GM23338 (cell line): Measurements from ENCODE around the gene ADRA2A. TPM values are rescaled to one million over a fixed set of nuclear protein-coding genes. Genes with fewer than 3 reads are reported as not detected.

Source experiments
- ATAC-seq: fragments of 200-7000 bp; cut with Tn5 transposase; 3 replicates; pipeline ENCODE4 v1.9.1; 2020
- DNase-seq: peaks from one replicate; pipeline ENCODE4 v3.0.0-alpha.2; 2015; ENCODE audit warnings: low spot score
- H2AFZ ChIP-seq: fragments of 200-600 bp; sonication (generic); 2 replicates; pipeline ENCODE4 v1.8.0; 2016; ENCODE audit warnings: antibody characterized with exemption, mild to moderate bottlenecking, moderate library complexity
- H3F3A ChIP-seq: fragments of 200-600 bp; sonication (generic); replicated peaks from 2 replicates; pipeline ENCODE4 v1.8.0; 2017; ENCODE audit warnings: antibody characterized with exemption, mixed run types, low read depth
- H3K27ac ChIP-seq: fragments of 200-600 bp; sonication (generic); 2 replicates; pipeline ENCODE4 v1.6.1; 2016; ENCODE audit warnings: low read depth
- H3K27me3 ChIP-seq: fragments of 200-600 bp; sonication (generic); 2 replicates; pipeline ENCODE4 v1.8.0; 2016; ENCODE audit warnings: mild to moderate bottlenecking, mixed run types, moderate library complexity; ENCODE audit not compliant: insufficient read depth
- H3K36me3 ChIP-seq: fragments of 200-600 bp; sonication (generic); 2 replicates; pipeline ENCODE4 v1.8.0; 2016; ENCODE audit warnings: mild to moderate bottlenecking; ENCODE audit not compliant: insufficient read depth
- H3K4me1 ChIP-seq: fragments of 200-600 bp; sonication (generic); 2 replicates; pipeline ENCODE4 v1.8.0; 2016; ENCODE audit warnings: mild to moderate bottlenecking, moderate library complexity; ENCODE audit not compliant: insufficient read depth
- H3K4me2 ChIP-seq: fragments of 200-600 bp; sonication (generic); 2 replicates; pipeline ENCODE4 v1.7.1; 2017; ENCODE audit warnings: mixed run types
- H3K4me3 ChIP-seq: fragments of 200-600 bp; sonication (generic); 2 replicates; pipeline ENCODE4 v1.6.1; 2016; ENCODE audit warnings: mixed run types
- H3K79me2 ChIP-seq: fragments of 200-600 bp; sonication (generic); replicated peaks from 2 replicates; pipeline ENCODE4 v1.8.0; 2017; ENCODE audit warnings: mild to moderate bottlenecking; ENCODE audit not compliant: insufficient read depth
- H3K9me2 ChIP-seq: fragments of 200-600 bp; sonication (generic); 2 replicates; pipeline ENCODE4 v1.8.0; 2017; ENCODE audit not compliant: insufficient read depth
- H4K20me1 ChIP-seq: fragments of 200-600 bp; sonication (generic); replicated peaks from 2 replicates; pipeline ENCODE4 v1.8.0; 2017; ENCODE audit warnings: mild to moderate bottlenecking; ENCODE audit not compliant: insufficient read depth
- H3K27ac Mint-ChIP-seq: 2 replicates; pipeline ENCODE4 v1.8.0; 2020; ENCODE audit warnings: inconsistent platforms, mild to moderate bottlenecking, moderate library complexity, mixed read lengths
- H3K27me3 Mint-ChIP-seq: 3 replicates; pipeline ENCODE4 v1.8.0; 2022; ENCODE audit warnings: low read depth, mild to moderate bottlenecking, moderate library complexity, mixed read lengths, inconsistent platforms; ENCODE audit not compliant: insufficient read depth, poor library complexity
- H3K36me3 Mint-ChIP-seq: 3 replicates; pipeline ENCODE4 v1.8.0; 2021; ENCODE audit warnings: low read depth, mild to moderate bottlenecking, inconsistent platforms, moderate library complexity, mixed read lengths
- H3K4me1 Mint-ChIP-seq: 3 replicates; pipeline ENCODE4 v1.8.0; 2020; ENCODE audit warnings: mild to moderate bottlenecking, inconsistent platforms, mixed read lengths
- H3K4me3 Mint-ChIP-seq: 3 replicates; pipeline ENCODE4 v1.8.0; 2021; ENCODE audit warnings: moderate library complexity, mild to moderate bottlenecking, inconsistent platforms, mixed read lengths
- H3K9me3 Mint-ChIP-seq: 3 replicates; pipeline ENCODE4 v1.8.0; 2020; ENCODE audit warnings: moderate library complexity, mild to moderate bottlenecking, inconsistent platforms, mixed read lengths
- CREB1 ChIP-seq: fragments of 250-450 bp; sonication (Bioruptor Pico); IDR thresholded peaks from 2 replicates; pipeline ENCODE4 v1.5.0; 2020; ENCODE audit warnings: low read depth, mild to moderate bottlenecking, moderate library complexity
- CTCF ChIP-seq, 2 experiments: fragments of 200-600 bp in 1 of 2; sonication (generic) in 1 of 2; conservative IDR thresholded peaks; 2 replicates each; pipeline versions ENCODE4 v1.5.1 to v1.6.1; 2016 to 2017; ENCODE audit warnings: antibody characterized with exemption in 2 of 2, low read depth in 2 of 2, mild to moderate bottlenecking in 2 of 2, moderate library complexity in 1 of 2
- EZH2 ChIP-seq: fragments of 200-600 bp; sonication (generic); IDR thresholded peaks from one replicate; pipeline ENCODE4 v1.8.0; 2017; ENCODE audit warnings: antibody characterized with exemption, mild to moderate bottlenecking, low read depth; ENCODE audit not compliant: unreplicated experiment
- EZH2phosphoT487 ChIP-seq: fragments of 200-600 bp; sonication (generic); IDR thresholded peaks from one replicate; pipeline ENCODE4 v1.8.1; 2018; ENCODE audit warnings: antibody characterized with exemption; ENCODE audit not compliant: unreplicated experiment
- JUNB ChIP-seq: IDR thresholded peaks from one replicate; pipeline ENCODE4 v1.6.1; 2016; ENCODE audit warnings: antibody characterized with exemption; ENCODE audit not compliant: unreplicated experiment
- NANOG ChIP-seq: IDR thresholded peaks from 2 replicates; pipeline ENCODE4 v1.6.1; 2016; ENCODE audit warnings: antibody characterized with exemption, borderline replicate concordance
- POLR2AphosphoS5 ChIP-seq: IDR thresholded peaks from 2 replicates; pipeline ENCODE4 v1.6.1; 2016; ENCODE audit warnings: antibody characterized with exemption, low read depth
- STAT1 ChIP-seq: IDR thresholded peaks from one replicate; pipeline ENCODE4 v1.6.1; 2016; ENCODE audit warnings: antibody characterized with exemption; ENCODE audit not compliant: unreplicated experiment
- ZNF114 ChIP-seq: fragments of 250-450 bp; sonication (Bioruptor Pico); IDR thresholded peaks from 2 replicates; pipeline ENCODE4 v1.5.0; 2020; ENCODE audit warnings: mild to moderate bottlenecking, moderate library complexity
- ZNF331 ChIP-seq: fragments of 250-450 bp; sonication (Bioruptor Pico); IDR thresholded peaks from 2 replicates; pipeline ENCODE4 v1.5.0; 2020; ENCODE audit warnings: low read depth, mild to moderate bottlenecking, moderate library complexity
- polyA plus RNA-seq: library from polyadenylated mRNA; unstranded; fragments of >200 nt; fragmentation: Nextera tagmentation; extraction: Ambion mirVana; gene quantifications from 2 replicates; pipeline ENCODE4 v1.2.1, GENCODE V29; 2016
- total RNA-seq: library from RNA; depleted of rRNA; stranded (reverse); fragments of >200 nt; shearing (Covaris generic); gene quantifications from 2 replicates; pipeline ENCODE4 v1.2.3, GENCODE V29; 2014
- TF ChIP-seq, protein P1 (sequence below): IDR thresholded peaks from one replicate; pipeline ENCODE4 v1.6.1; 2018; ENCODE audit warnings: antibody characterized with exemption; ENCODE audit not compliant: unreplicated experiment
- TF ChIP-seq, protein P2 (sequence below): IDR thresholded peaks from 2 replicates; pipeline ENCODE4 v1.6.1; 2016; ENCODE audit warnings: antibody characterized with exemption

The ADRA2A gene
- total and polyA plus RNA-seq, 2 experiments from 2014 or later: 0.60 to 2.5 TPM

DNA sequence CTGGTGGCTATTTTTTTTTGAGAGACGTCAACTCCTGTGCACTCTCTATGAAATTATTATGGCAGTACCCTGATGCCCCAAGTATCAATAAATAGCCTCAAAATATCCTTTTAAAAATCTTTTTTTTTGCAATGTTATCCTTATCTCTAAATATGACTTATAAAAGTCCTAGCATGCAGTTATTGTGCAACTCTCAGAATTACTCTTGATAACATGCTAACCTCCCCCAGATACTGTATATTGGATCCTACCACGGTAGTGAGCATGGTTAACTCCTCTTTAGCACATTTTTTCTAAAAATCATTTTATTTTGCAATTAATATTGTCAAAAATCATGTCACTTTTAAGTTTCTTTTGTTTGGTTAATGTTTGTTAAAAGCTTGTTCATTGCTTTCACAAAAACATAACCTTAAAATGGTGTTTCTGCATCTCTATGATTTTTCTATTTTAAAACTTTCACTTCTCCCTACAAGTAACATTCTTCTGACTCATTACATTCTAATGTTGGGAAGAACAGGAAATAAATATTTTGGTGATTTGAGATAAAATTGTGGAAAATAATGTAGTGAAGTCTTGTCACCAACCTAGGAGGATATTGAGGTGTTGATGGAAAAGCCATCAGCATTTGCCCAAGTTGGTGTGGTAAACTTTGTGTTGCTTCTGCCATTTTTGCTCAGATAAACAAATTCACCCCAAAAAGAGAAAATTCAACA is 42.1 kb upstream of the ADRA2A start:
- TF ChIP-seq JUNB: no peak
- no peak for TF ChIP-seq NANOG
- TF ChIP-seq POLR2AphosphoS5: no peak
- TF ChIP-seq, protein P1, sequence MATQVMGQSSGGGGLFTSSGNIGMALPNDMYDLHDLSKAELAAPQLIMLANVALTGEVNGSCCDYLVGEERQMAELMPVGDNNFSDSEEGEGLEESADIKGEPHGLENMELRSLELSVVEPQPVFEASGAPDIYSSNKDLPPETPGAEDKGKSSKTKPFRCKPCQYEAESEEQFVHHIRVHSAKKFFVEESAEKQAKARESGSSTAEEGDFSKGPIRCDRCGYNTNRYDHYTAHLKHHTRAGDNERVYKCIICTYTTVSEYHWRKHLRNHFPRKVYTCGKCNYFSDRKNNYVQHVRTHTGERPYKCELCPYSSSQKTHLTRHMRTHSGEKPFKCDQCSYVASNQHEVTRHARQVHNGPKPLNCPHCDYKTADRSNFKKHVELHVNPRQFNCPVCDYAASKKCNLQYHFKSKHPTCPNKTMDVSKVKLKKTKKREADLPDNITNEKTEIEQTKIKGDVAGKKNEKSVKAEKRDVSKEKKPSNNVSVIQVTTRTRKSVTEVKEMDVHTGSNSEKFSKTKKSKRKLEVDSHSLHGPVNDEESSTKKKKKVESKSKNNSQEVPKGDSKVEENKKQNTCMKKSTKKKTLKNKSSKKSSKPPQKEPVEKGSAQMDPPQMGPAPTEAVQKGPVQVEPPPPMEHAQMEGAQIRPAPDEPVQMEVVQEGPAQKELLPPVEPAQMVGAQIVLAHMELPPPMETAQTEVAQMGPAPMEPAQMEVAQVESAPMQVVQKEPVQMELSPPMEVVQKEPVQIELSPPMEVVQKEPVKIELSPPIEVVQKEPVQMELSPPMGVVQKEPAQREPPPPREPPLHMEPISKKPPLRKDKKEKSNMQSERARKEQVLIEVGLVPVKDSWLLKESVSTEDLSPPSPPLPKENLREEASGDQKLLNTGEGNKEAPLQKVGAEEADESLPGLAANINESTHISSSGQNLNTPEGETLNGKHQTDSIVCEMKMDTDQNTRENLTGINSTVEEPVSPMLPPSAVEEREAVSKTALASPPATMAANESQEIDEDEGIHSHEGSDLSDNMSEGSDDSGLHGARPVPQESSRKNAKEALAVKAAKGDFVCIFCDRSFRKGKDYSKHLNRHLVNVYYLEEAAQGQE: no peak
- TF ChIP-seq EZH2: no peak
- TF ChIP-seq, protein P2, sequence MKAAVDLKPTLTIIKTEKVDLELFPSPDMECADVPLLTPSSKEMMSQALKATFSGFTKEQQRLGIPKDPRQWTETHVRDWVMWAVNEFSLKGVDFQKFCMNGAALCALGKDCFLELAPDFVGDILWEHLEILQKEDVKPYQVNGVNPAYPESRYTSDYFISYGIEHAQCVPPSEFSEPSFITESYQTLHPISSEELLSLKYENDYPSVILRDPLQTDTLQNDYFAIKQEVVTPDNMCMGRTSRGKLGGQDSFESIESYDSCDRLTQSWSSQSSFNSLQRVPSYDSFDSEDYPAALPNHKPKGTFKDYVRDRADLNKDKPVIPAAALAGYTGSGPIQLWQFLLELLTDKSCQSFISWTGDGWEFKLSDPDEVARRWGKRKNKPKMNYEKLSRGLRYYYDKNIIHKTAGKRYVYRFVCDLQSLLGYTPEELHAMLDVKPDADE: no peak
- TF ChIP-seq ZNF331 (CRISPR knock-in tag): no peak
- H3K27ac ChIP-seq: no peak overlapping the region
- peaks cover 51% of the 10 kb centered on the region for H3K9me3 Mint-ChIP-seq
- no peaks in the 10 kb centered on the region for H3K4me1 Mint-ChIP-seq
- H3K36me3 ChIP-seq: 0 out of 2 replicates have a peak, but pooled peaks cover 6% of the 10 kb centered on the region
- no peaks in the 10 kb centered on the region for H3K27me3 ChIP-seq
- ATAC-seq (no peak), DNase-seq (no peak)
- H3K4me2 ChIP-seq: no peak overlapping the region
- H3K27ac Mint-ChIP-seq: no peak overlapping the region
- H3K27me3 Mint-ChIP-seq: no peaks in the 10 kb centered on the region
- no peaks in the 10 kb centered on the region for H3K79me2 ChIP-seq
- no peaks in the 10 kb centered on the region for H3F3A ChIP-seq
- H3K4me3 ChIP-seq: no peak overlapping the region
- no peaks in the 10 kb centered on the region for H3K4me1 ChIP-seq
- H3K4me3 Mint-ChIP-seq: no peak overlapping the region
- no peak overlapping the region for H2AFZ ChIP-seq
- peaks cover 28% of the 10 kb centered on the region for H3K36me3 Mint-ChIP-seq
- no peaks in the 10 kb centered on the region for H4K20me1 ChIP-seq
- no peaks in the 10 kb centered on the region; the same call in 1 of the 2 replicates for H3K9me2 ChIP-seq

- peaks cover 58% of the 10 kb centered on the region for H3K9me3 Mint-ChIP-seq
- no peak for ATAC-seq
- TF ChIP-seq EZH2phosphoT487: no peak
- TF ChIP-seq, protein P2: no peak
- TF ChIP-seq EZH2: no peak
- TF ChIP-seq, protein P1: no peak
- no peak for TF ChIP-seq NANOG
- TF ChIP-seq STAT1: no peak
- TF ChIP-seq ZNF114 (CRISPR knock-in tag): no peak
- TF ChIP-seq CTCF (conservative IDR thresholded peaks at IDR 0.05; ENCODE audit: low read depth in 2 of 2): no peak
- TF ChIP-seq CREB1 (CRISPR knock-in tag): no peak
- no peak for TF ChIP-seq JUNB
Measured at GRCh38 chr10:111035542-111035941, 41.3 kb upstream of the ADRA2A start.

More at GRCh38 chr10:111035542-111035941, 41.3 kb upstream of the ADRA2A start:
- Histone ChIP-seq H3K9me2 (no peaks in the 10 kb centered on the region; the same call in 1 of the 2 replicates), H3K4me2 (no peak overlapping the region), H4K20me1 (no peaks in the 10 kb centered on the region), H3K27ac (no peak overlapping the region), H3F3A (no peaks in the 10 kb centered on the region), H3K79me2 (no peaks in the 10 kb centered on the region), H3K36me3 (peaks cover 8% of the 10 kb centered on the region; the same call in 1 of the 2 replicates), H2AFZ (no peak overlapping the region), H3K4me1 (no peaks in the 10 kb centered on the region), H3K4me3 (no peak overlapping the region), H3K27me3 (no peaks in the 10 kb centered on the region)
- Mint-ChIP-seq H3K36me3 (peaks cover 32% of the 10 kb centered on the region), H3K27me3 (no peaks in the 10 kb centered on the region), H3K4me1 (no peaks in the 10 kb centered on the region), H3K4me3 (no peak overlapping the region), H3K27ac (no peak overlapping the region)
- no peak for DNase-seq
